Lower leg skin (tissue), 4 donors: ENCODE measurements around the gene PODNL1. TPM values are rescaled to one million over a fixed set of nuclear protein-coding genes. Genes with fewer than 3 reads are reported as not detected.

Source experiments
- DNase-seq, 2 donors: peaks; one replicate each; pipeline ENCODE4 v3.0.0-alpha.2; 2019; ENCODE audit warnings: low spot score in 2 of 2
- H3K4me3 ChIP-seq: fragments of 200-600 bp; sonication (generic); 2 replicates; pipeline ENCODE4 v1.5.1; 2017; ENCODE audit warnings: mild to moderate bottlenecking, low read depth; ENCODE audit not compliant: poor library complexity, severe bottlenecking
- POLR2A ChIP-seq, 2 donors: fragments of 450-650 bp; IDR thresholded peaks; one replicate each; pipeline ENCODE4 v1.6.1; 2016 to 2017; ENCODE audit warnings: antibody characterized with exemption in 2 of 2, mild to moderate bottlenecking in 1 of 2, moderate library complexity in 1 of 2
- WGBS, 2 donors: methylation state at CpG; one replicate each; pipeline ENCODE4 v1.1.5; 2018; 5-methylcytosine and 5-hydroxymethylcytosine counted together
- intact Hi-C: fragments of 100-400 bp; cut with DNase I; formaldehyde crosslinking; loops from one replicate; pipeline ENCODE4 v1.15.0; 2023; ENCODE audit warnings: low total_unique reads
- total RNA-seq, 4 donors: library from RNA; depleted of rRNA; stranded (reverse); fragments of >200 nt; gene quantifications; one replicate each; pipeline ENCODE4 v1.1.0, GENCODE V29; 2016
- TF ChIP-seq, protein P1 (sequence below), 3 donors: fragments of 450-650 bp; IDR thresholded peaks; one replicate each; pipeline ENCODE4 v1.5.1; 2016; ENCODE audit warnings: antibody characterized with exemption in 3 of 3, mild to moderate bottlenecking in 3 of 3, moderate library complexity in 2 of 3

The PODNL1 gene
- total RNA-seq, 4 donors from 2014 or later: 5.2 to 8.2 (median 6.4) TPM

- WGBS, 2 donors: 74 to 87% methylated on average over 7 to 16 of the region's 16 CpGs
- intact Hi-C loops: loop anchor here (10.0 kb wide), 1 partner anchor 1138 kb away; no protein-coding TSS in a partner anchor
- H3K4me3 ChIP-seq: no peak overlapping the region
- TF ChIP-seq, protein P1, sequence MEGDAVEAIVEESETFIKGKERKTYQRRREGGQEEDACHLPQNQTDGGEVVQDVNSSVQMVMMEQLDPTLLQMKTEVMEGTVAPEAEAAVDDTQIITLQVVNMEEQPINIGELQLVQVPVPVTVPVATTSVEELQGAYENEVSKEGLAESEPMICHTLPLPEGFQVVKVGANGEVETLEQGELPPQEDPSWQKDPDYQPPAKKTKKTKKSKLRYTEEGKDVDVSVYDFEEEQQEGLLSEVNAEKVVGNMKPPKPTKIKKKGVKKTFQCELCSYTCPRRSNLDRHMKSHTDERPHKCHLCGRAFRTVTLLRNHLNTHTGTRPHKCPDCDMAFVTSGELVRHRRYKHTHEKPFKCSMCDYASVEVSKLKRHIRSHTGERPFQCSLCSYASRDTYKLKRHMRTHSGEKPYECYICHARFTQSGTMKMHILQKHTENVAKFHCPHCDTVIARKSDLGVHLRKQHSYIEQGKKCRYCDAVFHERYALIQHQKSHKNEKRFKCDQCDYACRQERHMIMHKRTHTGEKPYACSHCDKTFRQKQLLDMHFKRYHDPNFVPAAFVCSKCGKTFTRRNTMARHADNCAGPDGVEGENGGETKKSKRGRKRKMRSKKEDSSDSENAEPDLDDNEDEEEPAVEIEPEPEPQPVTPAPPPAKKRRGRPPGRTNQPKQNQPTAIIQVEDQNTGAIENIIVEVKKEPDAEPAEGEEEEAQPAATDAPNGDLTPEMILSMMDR (IDR thresholded peaks at IDR 0.05): no peak
- no peak for TF ChIP-seq POLR2A (IDR thresholded peaks at IDR 0.05)
- DNase-seq: peak in 1 of 2 donors; percentile 83
Observed at GRCh38 chr19:13956365-13956744, 18.1 kb upstream of the PODNL1 start.

- 90 to 91% methylated on average over 25 to 39 of the region's 42 CpGs for WGBS, 2 donors
- TF ChIP-seq, protein P1 (IDR thresholded peaks at IDR 0.05): no peak
- no peak for TF ChIP-seq POLR2A (IDR thresholded peaks at IDR 0.05)
- DNase-seq: no peak
- H3K4me3 ChIP-seq: no peak overlapping the region
- intact Hi-C loops: loop anchor here (10.0 kb wide), 1 partner anchor 1139 kb away; no protein-coding TSS in a partner anchor
Observed at GRCh38 chr19:13955662-13956364, 17.6 kb upstream of the PODNL1 start.

DNA sequence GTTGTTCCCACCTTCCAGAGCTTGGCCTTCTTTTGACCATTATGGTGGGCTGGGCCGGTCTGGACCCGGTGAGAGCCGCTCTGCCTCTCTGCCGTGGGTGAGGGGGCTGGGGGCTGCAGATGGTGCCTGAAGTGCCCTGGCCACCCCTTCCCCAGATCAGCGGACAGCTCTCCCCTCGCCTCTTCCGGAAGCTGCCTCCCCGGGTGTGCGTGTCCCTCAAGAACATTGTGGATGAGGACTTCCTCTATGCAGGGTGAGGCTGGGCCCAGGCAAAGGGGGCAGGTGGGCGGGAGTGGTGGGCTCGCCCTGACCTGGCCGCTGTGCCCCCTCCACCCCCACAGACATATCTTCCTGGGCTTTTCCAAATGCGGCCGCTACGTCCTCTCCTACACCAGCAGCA lies 16.0 kb upstream of the PODNL1 start:
- WGBS, 2 donors: 90% methylated on average over 12 to 13 of the region's 15 CpGs
- no peak overlapping the region for H3K4me3 ChIP-seq
- TF ChIP-seq POLR2A (IDR thresholded peaks at IDR 0.05): no peak
- TF ChIP-seq, protein P1 (IDR thresholded peaks at IDR 0.05): no peak
- intact Hi-C loops: loop anchor here (10.0 kb wide), 1 partner anchor 1141 kb away; no protein-coding TSS in a partner anchor
- DNase-seq: peak in 1 of 2 donors; percentile 82

DNA sequence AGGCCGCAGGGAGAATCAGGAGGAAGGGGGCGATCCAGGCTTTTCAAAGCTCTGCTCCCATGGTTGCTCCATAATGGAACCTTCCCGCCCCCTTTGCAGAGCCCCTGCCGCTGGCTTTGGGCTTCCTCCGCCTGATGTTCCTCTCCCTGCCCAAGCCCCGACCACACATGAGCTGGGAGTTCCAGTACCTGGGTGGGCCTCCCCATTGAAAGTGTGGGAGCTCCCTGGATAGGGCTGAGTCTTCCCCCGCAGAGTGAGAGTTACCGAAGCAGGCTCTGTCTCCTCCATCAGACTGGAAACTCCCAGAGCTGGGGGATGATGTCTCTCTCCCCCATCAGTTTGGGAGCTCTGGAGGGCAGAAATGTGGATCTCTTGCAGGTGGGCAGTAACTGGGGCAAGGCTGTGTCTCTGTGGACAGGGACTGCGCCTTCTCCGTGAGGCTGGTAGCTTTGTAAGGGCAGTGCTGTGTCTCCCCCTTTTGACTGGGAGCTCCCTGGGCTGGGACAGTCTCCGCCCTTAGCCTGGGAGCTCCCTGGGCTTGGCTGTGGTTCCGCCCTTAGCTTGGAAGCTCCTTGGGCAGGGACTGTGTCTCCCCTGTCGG lies 14.8 kb upstream of the PODNL1 start:
- H3K4me3 ChIP-seq: peak overlapping the region; percentile 61
- WGBS, 2 donors: 1% methylated on average over 8 to 13 of the region's 13 CpGs
- peak; percentile 34 to 90 for DNase-seq
- no peak for TF ChIP-seq POLR2A (IDR thresholded peaks at IDR 0.05)
- TF ChIP-seq, protein P1 (IDR thresholded peaks at IDR 0.05): no peak
- intact Hi-C loops: loop anchor here (10.0 kb wide), 1 partner anchor 1142 kb away; no protein-coding TSS in a partner anchor

- 0 to 1% methylated on average over 58 to 63 of the region's 65 CpGs for WGBS, 2 donors
- TF ChIP-seq POLR2A (IDR thresholded peaks at IDR 0.05): no peak
- TF ChIP-seq, protein P1 (IDR thresholded peaks at IDR 0.05): no peak
- intact Hi-C loops: loop anchor here (10.0 kb wide), 1 partner anchor 1142 kb away; no protein-coding TSS in a partner anchor
- DNase-seq: peak; percentile 99 to 100
- H3K4me3 ChIP-seq: peak within 1 kb of the TSS; percentile 61
Observed at GRCh38 chr19:13952154-13952930, 14.1 kb upstream of the PODNL1 start, which contains the start of gene DCAF15. DCAF15 (plus strand) TSS chr19:13952509; CDS start chr19:13952513, 4 bp downstream.
